ENCODE results near the gene ABCA4. TPM values are rescaled to one million over a fixed set of nuclear protein-coding genes. Genes with fewer than 3 reads are reported as not detected.

Gene ABCA4
- total and polyA plus RNA-seq, 8 donors: 0.83 to 2.7 (median 1.6) TPM

DNA sequence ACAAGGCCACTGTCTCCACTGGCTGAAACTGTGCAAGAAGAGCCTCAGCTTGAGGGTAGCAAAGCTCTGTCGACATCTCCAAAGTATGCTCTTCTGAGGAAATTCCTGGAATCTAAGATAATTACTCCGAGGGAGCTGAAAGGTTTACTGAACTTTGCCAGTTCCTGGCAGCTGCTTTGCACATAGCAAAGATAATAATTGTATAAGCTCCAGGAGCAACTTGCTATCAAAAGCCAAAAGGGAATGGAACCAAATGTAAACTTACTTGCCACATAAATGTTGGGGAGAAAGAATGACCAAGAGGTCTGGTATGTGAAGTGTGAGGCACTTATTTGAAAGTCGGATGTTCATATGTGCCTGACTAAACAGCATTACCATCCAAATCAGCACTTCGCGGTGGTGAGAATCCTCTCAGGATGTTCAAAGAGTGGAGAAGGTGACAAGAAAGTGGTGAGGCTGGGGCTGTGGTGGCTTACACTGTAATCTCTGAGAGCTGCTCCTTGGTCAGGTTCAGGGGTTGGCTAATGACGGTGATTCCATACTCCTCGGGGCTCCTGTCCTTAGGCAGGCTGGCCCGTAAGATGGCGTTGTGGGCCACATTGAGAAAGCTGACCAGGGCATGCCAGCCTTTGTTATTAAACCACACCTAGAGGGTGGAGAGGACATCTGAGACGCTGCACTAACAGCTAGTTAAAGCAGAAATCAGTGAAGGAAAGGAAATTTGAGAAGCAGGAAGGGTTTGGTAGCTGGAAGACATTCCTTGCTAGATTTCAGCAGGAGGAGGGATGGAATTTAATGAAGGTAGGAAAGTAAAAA lies 100.0 kb downstream of the ABCA4 start:
- Histone ChIP-seq H3K4me3 (no peak overlapping the region), H3K4me1 (peaks cover 6 to 14% of the 10 kb centered on the region in 2 donors), H3K36me3 (no peaks in the 10 kb centered on the region), H3K27me3 (no peaks in the 10 kb centered on the region), H3K9me3 (no peaks in the 10 kb centered on the region), H3K27ac (peak overlapping the region; percentile 49 to 67)
- TF ChIP-seq, protein P1, sequence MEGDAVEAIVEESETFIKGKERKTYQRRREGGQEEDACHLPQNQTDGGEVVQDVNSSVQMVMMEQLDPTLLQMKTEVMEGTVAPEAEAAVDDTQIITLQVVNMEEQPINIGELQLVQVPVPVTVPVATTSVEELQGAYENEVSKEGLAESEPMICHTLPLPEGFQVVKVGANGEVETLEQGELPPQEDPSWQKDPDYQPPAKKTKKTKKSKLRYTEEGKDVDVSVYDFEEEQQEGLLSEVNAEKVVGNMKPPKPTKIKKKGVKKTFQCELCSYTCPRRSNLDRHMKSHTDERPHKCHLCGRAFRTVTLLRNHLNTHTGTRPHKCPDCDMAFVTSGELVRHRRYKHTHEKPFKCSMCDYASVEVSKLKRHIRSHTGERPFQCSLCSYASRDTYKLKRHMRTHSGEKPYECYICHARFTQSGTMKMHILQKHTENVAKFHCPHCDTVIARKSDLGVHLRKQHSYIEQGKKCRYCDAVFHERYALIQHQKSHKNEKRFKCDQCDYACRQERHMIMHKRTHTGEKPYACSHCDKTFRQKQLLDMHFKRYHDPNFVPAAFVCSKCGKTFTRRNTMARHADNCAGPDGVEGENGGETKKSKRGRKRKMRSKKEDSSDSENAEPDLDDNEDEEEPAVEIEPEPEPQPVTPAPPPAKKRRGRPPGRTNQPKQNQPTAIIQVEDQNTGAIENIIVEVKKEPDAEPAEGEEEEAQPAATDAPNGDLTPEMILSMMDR (IDR thresholded peaks at IDR 0.05): no peak
- DNase-seq (peak in 2 of 4 donors; percentile 44 to 50), ATAC-seq (peak; percentile 57)
- intact Hi-C loops (cut with DNase I): no loop called here

GRCh38 chr1:94019327-94019726 lies 101.6 kb downstream of the ABCA4 start:
- H3K36me3 ChIP-seq: no peaks in the 10 kb centered on the region
- no peaks in the 10 kb centered on the region for H3K27me3 ChIP-seq
- DNase-seq (no peak), ATAC-seq (no peak)
- intact Hi-C loops (cut with DNase I): no loop called here
- H3K9me3 ChIP-seq: no peaks in the 10 kb centered on the region
- H3K4me3 ChIP-seq: no peak overlapping the region
- TF ChIP-seq, protein P1 (IDR thresholded peaks at IDR 0.05): no peak
- H3K27ac ChIP-seq: no peak overlapping the region
- H3K4me1 ChIP-seq: peaks cover 4 to 14% of the 10 kb centered on the region in 2 donors

- ATAC-seq: no peak
Measured at GRCh38 chr1:94017155-94017829, 103.7 kb downstream of the ABCA4 start.

DNA sequence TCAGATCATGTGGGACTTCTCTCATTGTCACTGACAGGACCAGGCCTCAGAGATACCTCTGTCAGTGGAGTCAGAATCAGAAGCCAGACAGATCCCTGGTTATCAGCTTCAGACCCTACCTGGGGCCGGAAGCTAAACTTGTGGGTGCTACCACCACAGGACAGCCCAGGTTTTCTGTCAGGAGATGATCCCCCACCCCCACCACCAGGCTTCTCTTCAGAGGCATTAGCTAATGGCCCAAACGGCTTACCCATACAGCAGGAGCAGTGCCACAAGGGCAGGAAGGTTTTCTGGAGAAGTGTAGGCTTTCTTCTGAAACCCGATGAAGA lies 105.5 kb downstream of the ABCA4 start:
- TF ChIP-seq, protein P1 (IDR thresholded peaks at IDR 0.05): no peak
- no peak overlapping the region for H3K4me3 ChIP-seq
- H3K27ac ChIP-seq: no peak overlapping the region
- H3K27me3 ChIP-seq: no peaks in the 10 kb centered on the region
- peaks cover 0 to 3% of the 10 kb centered on the region in 2 donors for H3K4me1 ChIP-seq
- ATAC-seq (no peak), DNase-seq (no peak)
- no peaks in the 10 kb centered on the region for H3K36me3 ChIP-seq
- H3K9me3 ChIP-seq: no peaks in the 10 kb centered on the region
- intact Hi-C loops (cut with DNase I): no loop called here

More at GRCh38 chr1:94017155-94017829, 103.7 kb downstream of the ABCA4 start:
- H3K36me3 ChIP-seq: no peaks in the 10 kb centered on the region
- intact Hi-C loops (cut with DNase I): no loop called here
- H3K27me3 ChIP-seq: no peaks in the 10 kb centered on the region
- no peak overlapping the region for H3K4me3 ChIP-seq
- H3K9me3 ChIP-seq: no peaks in the 10 kb centered on the region
- TF ChIP-seq, protein P1 (IDR thresholded peaks at IDR 0.05): no peak
- H3K27ac ChIP-seq: no peak overlapping the region
- H3K4me1 ChIP-seq: peaks cover 0 to 10% of the 10 kb centered on the region in 2 donors
- DNase-seq: peak in 1 of 4 donors; percentile 29

Measured in left lung (tissue), 10 donors.